Rectal smooth muscle tissue (tissue), 1 donor: ENCODE data around the gene KAZN.
"Not testable (repeated sequence)": the region's sequence is repeated elsewhere in the genome, so short reads cannot be mapped to it uniquely, and the experiment has no call there.

Experiments used
- H3K27ac ChIP-seq: one replicate; pipeline ENCODE4 v1.7.0; 2013; ENCODE audit warnings: low read depth, low read length, inconsistent platforms
- H3K27me3 ChIP-seq: one replicate; pipeline ENCODE4 v1.7.0; 2013; ENCODE audit warnings: low read length; ENCODE audit not compliant: control insufficient read depth, insufficient read depth
- H3K36me3 ChIP-seq: one replicate; pipeline ENCODE4 v1.7.0; 2013; ENCODE audit warnings: low read length; ENCODE audit not compliant: control insufficient read depth, insufficient read depth
- H3K4me1 ChIP-seq: one replicate; pipeline ENCODE4 v1.7.0; 2013; ENCODE audit warnings: low read length; ENCODE audit not compliant: control insufficient read depth, insufficient read depth
- H3K4me3 ChIP-seq: one replicate; pipeline ENCODE4 v1.7.0; 2013; ENCODE audit warnings: low read length
- H3K9ac ChIP-seq: one replicate; pipeline ENCODE4 v1.7.0; 2013; ENCODE audit warnings: low read length

The KAZN gene

DNA sequence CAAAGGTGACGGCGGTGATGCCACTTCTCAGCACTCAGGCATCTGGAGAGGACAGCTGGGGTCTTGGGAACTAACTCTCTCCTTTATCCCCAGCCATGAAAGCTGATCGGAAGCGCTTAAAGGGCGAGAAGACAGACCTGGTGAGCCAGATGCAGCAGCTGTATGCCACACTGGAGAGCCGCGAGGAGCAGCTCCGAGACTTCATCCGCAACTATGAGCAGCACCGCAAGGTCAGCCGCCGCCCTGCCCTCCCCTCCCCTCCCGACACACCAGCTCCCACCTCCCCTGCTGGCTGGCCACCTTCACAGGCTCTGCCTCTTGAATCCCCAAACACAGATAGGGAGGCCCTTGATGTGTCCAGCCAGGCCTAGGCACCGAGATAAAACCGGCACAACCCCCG is 436.2 kb downstream of the KAZN start:
- Histone ChIP-seq H3K27ac (no peak overlapping the region), H3K27me3 (no peaks in the 10 kb centered on the region), H3K9ac (no peak overlapping the region), H3K4me1 (no peaks in the 10 kb centered on the region), H3K4me3 (no peak overlapping the region), H3K36me3 (no peaks in the 10 kb centered on the region)

GRCh38 chr1:15035236-15035635 is 436.8 kb downstream of the KAZN start:
- H3K27ac ChIP-seq: no peak overlapping the region
- H3K36me3 ChIP-seq: no peaks in the 10 kb centered on the region
- no peak overlapping the region for H3K9ac ChIP-seq
- H3K27me3 ChIP-seq: no peaks in the 10 kb centered on the region
- H3K4me1 ChIP-seq: no peaks in the 10 kb centered on the region
- H3K4me3 ChIP-seq: no peak overlapping the region

- Histone ChIP-seq H3K36me3 (no peaks in the 10 kb centered on the region), H3K27me3 (no peaks in the 10 kb centered on the region), H3K4me1 (no peaks in the 10 kb centered on the region), H3K9ac (no peak overlapping the region), H3K27ac (no peak overlapping the region), H3K4me3 (no peak overlapping the region)
Measured at GRCh38 chr1:15036101-15036500, 437.6 kb downstream of the KAZN start.

- H3K27ac ChIP-seq: no peak overlapping the region
Measured at GRCh38 chr1:15038232-15039016, 439.9 kb downstream of the KAZN start.

DNA sequence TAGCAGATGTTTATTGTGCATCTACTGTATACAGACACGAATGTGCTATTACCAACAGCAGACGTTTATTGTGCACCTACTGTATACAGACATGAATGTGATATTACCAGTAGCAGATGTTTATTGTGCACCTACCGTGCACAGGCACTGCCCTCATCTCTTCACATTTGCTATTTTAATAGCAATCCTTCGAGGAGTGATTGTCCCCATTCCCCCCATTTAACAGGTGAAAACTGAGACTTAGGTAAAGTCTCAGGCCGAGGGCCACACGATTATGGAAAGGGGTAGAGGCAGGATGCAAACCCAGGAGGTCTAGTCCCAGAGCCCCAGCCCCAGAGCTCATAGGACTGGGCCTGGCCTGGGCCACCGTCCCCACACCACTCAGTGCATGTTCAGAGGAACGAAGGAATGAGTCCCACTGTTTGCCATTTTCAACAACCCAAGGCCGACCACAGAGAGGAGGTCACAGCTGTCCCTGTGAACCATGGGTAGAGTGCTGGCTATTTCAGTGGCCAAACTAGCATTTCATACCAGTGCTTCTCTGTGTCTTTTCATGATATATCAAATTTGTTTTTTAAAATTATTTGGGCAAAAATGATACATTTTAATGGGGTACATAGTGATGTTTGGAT is 440.6 kb downstream of the KAZN start:
- no peaks in the 10 kb centered on the region for H3K36me3 ChIP-seq
- H3K27ac ChIP-seq: no peak overlapping the region
- no peak overlapping the region for H3K9ac ChIP-seq
- H3K4me3 ChIP-seq: no peak overlapping the region
- H3K27me3 ChIP-seq: no peaks in the 10 kb centered on the region
- H3K4me1 ChIP-seq: no peaks in the 10 kb centered on the region

More at GRCh38 chr1:15038232-15039016, 439.9 kb downstream of the KAZN start:
- no peak overlapping the region for H3K9ac ChIP-seq
- no peaks in the 10 kb centered on the region for H3K27me3 ChIP-seq
- H3K4me1 ChIP-seq: no peaks in the 10 kb centered on the region
- no peaks in the 10 kb centered on the region for H3K36me3 ChIP-seq
- H3K4me3 ChIP-seq: no peak overlapping the region

- H3K36me3 ChIP-seq: no peaks in the 10 kb centered on the region
- no peaks in the 10 kb centered on the region for H3K27me3 ChIP-seq
- no peak overlapping the region for H3K9ac ChIP-seq
- H3K4me3 ChIP-seq: no peak overlapping the region
- no peak overlapping the region for H3K27ac ChIP-seq
- H3K4me1 ChIP-seq: no peaks in the 10 kb centered on the region
Measured at GRCh38 chr1:15039901-15040300, 441.4 kb downstream of the KAZN start.

GRCh38 chr1:15040685-15041084 is 442.2 kb downstream of the KAZN start:
- not testable (repeated sequence) for H3K4me3 ChIP-seq, H3K27me3 ChIP-seq, H3K27ac ChIP-seq, H3K4me1 ChIP-seq, H3K36me3 ChIP-seq, H3K9ac ChIP-seq

- Histone ChIP-seq H3K4me3 (no peak overlapping the region), H3K27me3 (no peaks in the 10 kb centered on the region), H3K9ac (no peak overlapping the region), H3K36me3 (no peaks in the 10 kb centered on the region), H3K4me1 (no peaks in the 10 kb centered on the region), H3K27ac (no peak overlapping the region)
Measured at GRCh38 chr1:15042866-15043265, 444.4 kb downstream of the KAZN start.

DNA sequence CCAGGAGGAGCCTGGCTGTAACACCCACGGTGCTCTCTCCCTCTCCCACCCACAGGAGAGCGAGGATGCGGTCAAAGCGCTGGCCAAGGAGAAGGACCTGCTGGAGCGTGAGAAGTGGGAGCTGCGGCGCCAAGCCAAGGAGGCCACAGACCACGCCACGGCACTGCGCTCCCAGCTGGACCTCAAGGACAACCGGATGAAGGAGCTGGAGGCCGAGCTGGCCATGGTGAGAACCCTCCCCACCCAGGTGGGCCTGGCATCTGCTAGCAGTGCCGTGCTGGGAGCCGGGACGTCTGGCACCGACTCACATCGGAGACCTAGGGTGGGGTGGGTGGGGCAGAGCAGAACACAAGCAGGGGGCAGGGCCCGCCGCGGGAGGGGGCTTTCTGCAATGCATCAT is 445.4 kb downstream of the KAZN start:
- H3K36me3 ChIP-seq: no peaks in the 10 kb centered on the region
- no peak overlapping the region for H3K4me3 ChIP-seq
- H3K9ac ChIP-seq: no peak overlapping the region
- no peaks in the 10 kb centered on the region for H3K4me1 ChIP-seq
- no peak overlapping the region for H3K27ac ChIP-seq
- no peaks in the 10 kb centered on the region for H3K27me3 ChIP-seq

DNA sequence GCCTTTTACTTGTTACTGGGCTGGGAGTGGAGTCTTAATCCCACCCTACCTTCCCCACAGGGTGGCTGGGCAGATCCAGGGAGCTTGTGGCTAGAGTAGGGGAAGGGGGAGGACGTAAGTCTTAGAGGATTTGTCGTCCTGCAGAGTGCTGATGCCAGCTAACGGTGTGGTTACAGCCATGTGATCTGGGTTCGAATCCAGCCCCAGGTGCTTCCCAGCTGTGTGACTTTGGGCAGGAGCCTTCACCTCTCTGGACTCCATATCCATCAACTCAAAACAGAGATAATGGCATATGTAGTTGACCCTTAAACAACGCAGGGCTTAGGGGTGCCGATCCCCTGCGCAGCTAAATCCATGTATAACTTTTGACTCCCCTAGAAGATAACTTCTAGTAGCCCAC is 446.6 kb downstream of the KAZN start:
- H3K4me3 ChIP-seq: no peak overlapping the region
- no peaks in the 10 kb centered on the region for H3K27me3 ChIP-seq
- H3K9ac ChIP-seq: no peak overlapping the region
- H3K27ac ChIP-seq: no peak overlapping the region
- H3K4me1 ChIP-seq: no peaks in the 10 kb centered on the region
- no peaks in the 10 kb centered on the region for H3K36me3 ChIP-seq

- no peaks in the 10 kb centered on the region for H3K36me3 ChIP-seq
- no peaks in the 10 kb centered on the region for H3K4me1 ChIP-seq
- no peaks in the 10 kb centered on the region for H3K27me3 ChIP-seq
- H3K27ac ChIP-seq: no peak overlapping the region
- H3K4me3 ChIP-seq: no peak overlapping the region
- no peak overlapping the region for H3K9ac ChIP-seq
Measured at GRCh38 chr1:15046487-15047165, 448.1 kb downstream of the KAZN start.

DNA sequence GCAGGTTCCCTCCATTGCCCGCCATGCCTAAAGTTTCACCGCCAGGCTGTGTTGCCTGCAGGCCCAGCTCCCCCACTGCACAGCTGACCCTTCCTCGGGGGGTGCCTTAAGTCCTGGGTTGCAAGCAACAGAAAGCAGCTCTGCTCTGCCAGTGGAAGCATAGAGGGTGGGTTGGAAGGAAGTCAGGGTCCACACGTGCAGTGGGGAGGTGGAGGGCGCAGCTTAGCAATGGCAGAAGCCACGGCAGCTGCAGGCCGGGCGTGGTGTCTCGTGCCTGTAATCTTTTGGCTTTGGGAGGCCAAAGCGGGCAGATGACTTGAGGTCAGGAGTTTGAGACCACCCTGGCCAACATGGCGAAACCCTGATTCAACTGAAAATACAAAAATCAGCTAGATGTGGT is 448.8 kb downstream of the KAZN start:
- H3K9ac ChIP-seq: no peak overlapping the region
- no peak overlapping the region for H3K4me3 ChIP-seq
- H3K4me1 ChIP-seq: no peaks in the 10 kb centered on the region
- no peak overlapping the region for H3K27ac ChIP-seq
- H3K36me3 ChIP-seq: no peaks in the 10 kb centered on the region
- H3K27me3 ChIP-seq: no peaks in the 10 kb centered on the region
